BLaER1 treated with 17β-estradiol and CSF1 and Interleukin-3, amounts not matched to agents 10 nM and 100 nM (cell line): ENCODE results near the gene GLA.

Experiments
- H3K27ac ChIP-seq, 11 experiments: shearing (Covaris generic); formaldehyde crosslinking; 2 replicates each; pipeline ENCODE4 v1.8.1; 2022
- H3K27me3 ChIP-seq, 11 experiments: shearing (Covaris generic); formaldehyde crosslinking; 2 replicates each; pipeline ENCODE4 v1.8.1; 2022
- H3K36me3 ChIP-seq, 11 experiments: shearing (Covaris generic); formaldehyde crosslinking; 2 replicates each; pipeline ENCODE4 v1.8.1; 2022
- H3K4me1 ChIP-seq, 10 experiments: shearing (Covaris generic); formaldehyde crosslinking; 2 replicates each; pipeline ENCODE4 v1.8.1; 2022
- H3K4me2 ChIP-seq, 11 experiments: shearing (Covaris generic); formaldehyde crosslinking; 2 replicates each; pipeline ENCODE4 v1.8.1; 2022
- H3K4me3 ChIP-seq, 10 experiments: shearing (Covaris generic); formaldehyde crosslinking; 2 replicates each; pipeline ENCODE4 v1.8.1; 2022
- H3K9ac ChIP-seq, 11 experiments: shearing (Covaris generic); formaldehyde crosslinking; 2 replicates each; pipeline ENCODE4 v1.8.1; 2022
- H3K9me3 ChIP-seq, 11 experiments: shearing (Covaris generic); formaldehyde crosslinking; replicated peaks in 1 of 11; 2 replicates each; pipeline ENCODE4 v1.8.1; 2022
- H4K20me1 ChIP-seq, 11 experiments: shearing (Covaris generic); formaldehyde crosslinking; 2 replicates each; pipeline ENCODE4 v1.8.1; 2022
- Cebpa-rat ChIP-seq, 11 experiments: shearing (Covaris generic); IDR thresholded peaks; 2 replicates each; pipeline ENCODE4 v1.8.1; 2022

GLA gene

DNA sequence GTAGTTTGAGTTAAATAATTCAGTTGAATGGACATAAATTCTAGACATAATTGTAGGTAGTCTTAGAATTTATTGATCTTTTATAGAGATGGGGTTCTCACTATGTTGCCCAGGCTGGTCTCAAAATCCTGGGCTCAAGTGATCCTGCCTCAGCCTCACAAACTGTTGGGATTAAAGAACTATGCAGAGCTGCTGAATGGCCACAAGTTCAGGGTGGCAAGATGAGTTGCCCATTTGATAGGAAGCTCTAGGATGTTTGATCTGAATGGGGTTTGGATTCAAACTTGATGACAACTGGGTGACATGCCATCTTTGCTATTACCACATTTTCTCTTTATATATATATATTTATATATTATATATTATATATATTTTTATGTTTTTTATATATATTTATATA lies 13.4 kb downstream of the GLA start:
- H3K4me2 ChIP-seq, result peak overlapping the region; percentile 56 to 84 (median 77); a peak in 16 of 22 replicates
- peak overlapping the region in 4 of 11 experiments; percentile 4 to 90 (median 23); a peak in 5 of 22 replicates for H3K9ac ChIP-seq
- peaks cover 0 to 7% (median 0%) of the 10 kb centered on the region in 11 experiments; a peak in 3 of 22 replicates for H3K9me3 ChIP-seq
- peaks cover 0 to 26% (median 4%) of the 10 kb centered on the region in 11 experiments; a peak in 7 of 22 replicates for H4K20me1 ChIP-seq
- H3K27ac ChIP-seq, result peak overlapping the region in 8 of 11 experiments; percentile 37 to 95 (median 90); a peak in 7 of 22 replicates
- no peak for TF ChIP-seq Cebpa-rat (IDR thresholded peaks at IDR 0.05)
- peaks cover 26 to 41% (median 34%) of the 10 kb centered on the region in 10 experiments for H3K4me1 ChIP-seq
- peaks cover 24 to 66% (median 49%) of the 10 kb centered on the region in 11 experiments for H3K36me3 ChIP-seq
- peak overlapping the region in 1 of 10 experiments; percentile 68; a peak in 2 of 20 replicates for H3K4me3 ChIP-seq
- H3K27me3 ChIP-seq, result no peaks in the 10 kb centered on the region

DNA sequence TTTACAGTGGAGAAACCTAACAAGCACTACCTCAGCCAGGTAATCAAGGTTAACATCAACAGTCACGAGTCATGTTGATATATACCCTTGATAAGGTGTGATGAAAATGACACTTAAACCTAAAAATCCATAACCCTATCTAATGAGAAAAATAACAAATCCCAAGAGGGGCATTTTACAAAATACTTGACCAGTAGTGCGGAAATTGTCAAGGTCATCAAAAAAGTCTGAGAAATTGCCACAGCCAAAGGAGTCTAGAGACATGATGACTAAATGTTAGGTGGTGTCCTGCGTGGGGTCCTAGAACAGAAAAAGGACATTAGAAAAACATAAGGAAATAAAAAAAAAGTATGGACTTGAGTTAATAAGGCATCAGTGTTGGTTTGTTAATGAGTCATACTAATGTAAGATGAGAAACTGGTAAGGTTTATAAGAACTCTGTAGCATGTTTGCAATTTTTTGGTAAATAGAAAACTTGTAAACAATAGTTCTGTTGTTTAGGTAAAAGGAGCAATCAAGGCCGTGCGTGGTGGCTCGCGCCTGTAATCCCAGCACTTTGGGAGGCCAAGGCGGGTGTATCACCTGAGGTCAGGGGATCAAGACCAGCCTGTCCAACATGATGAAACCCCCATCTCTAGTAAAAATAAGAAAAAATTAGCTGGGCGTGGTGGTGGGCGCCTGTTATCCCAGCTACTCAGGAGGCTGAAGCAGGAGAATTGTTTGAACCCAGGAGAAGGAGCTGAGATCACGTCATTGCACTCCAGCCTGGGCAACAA lies 14.0 kb downstream of the GLA start:
- peaks cover 21 to 63% (median 45%) of the 10 kb centered on the region in 11 experiments for H3K36me3 ChIP-seq
- peaks cover 26 to 41% (median 34%) of the 10 kb centered on the region in 10 experiments for H3K4me1 ChIP-seq
- H3K9me3 ChIP-seq, result peaks cover 0 to 7% (median 0%) of the 10 kb centered on the region in 11 experiments; a peak in 3 of 22 replicates
- H3K9ac ChIP-seq, result peak overlapping the region in 8 of 11 experiments; percentile 4 to 94 (median 56); a peak in 12 of 22 replicates
- peak overlapping the region; percentile 56 to 84 (median 77); a peak in 21 of 22 replicates for H3K4me2 ChIP-seq
- H3K27ac ChIP-seq, result peak overlapping the region in 9 of 11 experiments; percentile 50 to 95 (median 92); a peak in 12 of 22 replicates
- no peaks in the 10 kb centered on the region for H3K27me3 ChIP-seq
- peaks cover 0 to 26% (median 4%) of the 10 kb centered on the region in 11 experiments; a peak in 7 of 22 replicates for H4K20me1 ChIP-seq
- peak overlapping the region in 7 of 10 experiments; percentile 30 to 73 (median 68); a peak in 8 of 20 replicates for H3K4me3 ChIP-seq
- TF ChIP-seq Cebpa-rat (IDR thresholded peaks at IDR 0.05), result no peak

DNA sequence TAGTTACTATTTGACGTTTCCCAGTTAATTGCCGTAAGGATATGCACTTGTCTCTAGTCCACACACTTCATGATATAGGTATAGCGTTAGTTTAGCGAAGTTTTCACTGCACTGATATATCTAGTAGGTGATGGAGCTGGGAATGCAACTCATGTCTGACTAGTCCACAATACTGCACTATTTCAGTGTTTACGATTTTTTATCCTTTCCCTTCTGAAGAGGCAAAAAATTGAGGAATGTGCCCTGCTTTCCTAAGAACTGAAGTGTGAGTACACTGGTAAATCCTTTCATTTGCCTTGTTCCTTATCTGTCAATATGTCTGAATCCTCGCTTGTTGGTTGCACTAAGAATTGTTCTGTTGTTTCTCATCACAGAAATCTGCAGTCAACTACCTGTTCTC lies 15.9 kb downstream of the GLA start:
- Histone ChIP-seq H3K4me2 (peak overlapping the region; percentile 56 to 84 (median 77)), H3K27ac (peak overlapping the region; percentile 63 to 95 (median 91); a peak in 21 of 22 replicates), H3K36me3 (peaks cover 17 to 44% (median 34%) of the 10 kb centered on the region in 11 experiments; a peak in 21 of 22 replicates), H3K9ac (peak overlapping the region; percentile 78 to 95 (median 90)), H3K27me3 (no peaks in the 10 kb centered on the region), H4K20me1 (peaks cover 0 to 25% (median 4%) of the 10 kb centered on the region in 11 experiments; a peak in 7 of 22 replicates), H3K9me3 (peaks cover 0 to 7% (median 0%) of the 10 kb centered on the region in 11 experiments; a peak in 3 of 22 replicates), H3K4me3 (peak overlapping the region; percentile 56 to 73 (median 68)), H3K4me1 (peaks cover 29 to 48% (median 38%) of the 10 kb centered on the region in 10 experiments)
- TF ChIP-seq Cebpa-rat (IDR thresholded peaks at IDR 0.05), result no peak

DNA sequence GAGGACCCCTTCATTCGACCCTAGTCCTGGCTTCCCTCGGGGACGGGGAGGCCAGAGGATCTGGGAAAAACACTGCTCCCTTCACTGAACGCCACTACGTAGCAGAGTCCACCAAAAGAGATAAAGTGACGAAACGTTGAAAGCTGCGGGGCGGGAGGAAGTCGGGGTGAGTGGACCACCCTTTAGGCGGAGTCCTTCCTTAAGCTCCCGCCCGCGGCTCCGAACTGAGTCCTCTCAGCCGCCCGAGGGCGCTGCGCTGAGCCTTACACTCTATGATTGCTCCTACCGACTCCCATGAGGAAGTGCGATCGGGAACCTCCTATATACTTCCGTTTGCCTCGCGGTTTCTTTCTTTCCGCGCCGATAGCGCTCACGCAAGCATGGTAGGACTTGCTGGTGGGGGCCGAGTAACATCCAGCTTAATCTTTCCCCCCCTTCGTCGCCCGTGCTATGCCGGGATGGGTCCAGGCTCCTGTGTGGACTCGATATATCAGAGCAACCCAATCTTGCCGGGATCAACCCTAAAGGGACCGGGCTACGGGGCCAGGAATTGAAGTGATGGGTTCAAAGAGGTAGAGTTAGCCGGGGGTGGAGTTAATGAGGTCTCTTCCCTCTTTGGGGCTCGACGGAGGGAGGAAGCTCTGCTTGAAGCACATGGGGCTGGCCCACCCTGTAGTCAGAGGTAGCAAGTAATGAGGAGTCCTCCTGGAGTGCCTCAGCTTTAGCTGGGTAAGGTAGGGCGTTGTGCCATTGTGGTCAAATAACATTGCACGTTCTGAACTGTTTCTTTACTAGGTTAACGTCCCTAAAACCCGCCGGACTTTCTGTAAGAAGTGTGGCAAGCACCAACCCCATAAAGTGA lies 16.8 kb downstream of the GLA start, which contains the start of gene RPL36A:
RPL36A (plus strand) TSS at position 348 of the 862 bp plus-strand sequence; CDS start at position 381, 33 bp downstream.
- H4K20me1 ChIP-seq, result peaks cover 0 to 20% (median 0%) of the 10 kb centered on the region in 11 experiments; a peak in 5 of 22 replicates
- peaks cover 9 to 35% (median 26%) of the 10 kb centered on the region in 11 experiments; a peak in 20 of 22 replicates for H3K36me3 ChIP-seq
- peak within 1 kb of the TSS; percentile 56 to 73 (median 68) for H3K4me3 ChIP-seq
- peaks cover 36 to 54% (median 45%) of the 10 kb centered on the region in 10 experiments for H3K4me1 ChIP-seq
- no peak for TF ChIP-seq Cebpa-rat (IDR thresholded peaks at IDR 0.05)
- H3K27me3 ChIP-seq, result no peaks in the 10 kb centered on the region
- peak within 1 kb of the TSS; percentile 78 to 95 (median 90) for H3K9ac ChIP-seq
- H3K9me3 ChIP-seq, result peaks cover 0 to 7% (median 0%) of the 10 kb centered on the region in 11 experiments; a peak in 3 of 22 replicates
- H3K4me2 ChIP-seq, result peak within 1 kb of the TSS; percentile 69 to 84 (median 77)
- peak within 1 kb of the TSS; percentile 63 to 95 (median 91); a peak in 21 of 22 replicates for H3K27ac ChIP-seq

DNA sequence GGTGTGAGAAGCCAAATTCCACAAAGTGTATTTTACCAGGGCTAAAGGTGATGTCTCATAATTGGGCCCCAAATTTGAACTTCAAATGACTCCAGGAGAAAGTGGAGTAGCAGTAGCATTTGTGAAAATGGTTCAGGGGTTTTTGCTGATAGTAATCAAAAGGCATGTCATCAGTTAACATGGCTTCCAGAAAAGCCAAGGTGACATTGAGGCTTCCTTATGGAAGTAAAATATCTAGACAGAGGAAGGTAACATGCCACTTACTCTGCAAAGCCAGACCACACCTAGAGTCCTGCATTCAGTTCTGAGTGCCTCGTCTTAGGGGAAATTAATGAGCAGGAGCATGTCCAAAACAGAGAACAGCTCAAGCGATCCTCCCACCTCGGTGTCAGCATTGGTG lies 19.1 kb downstream of the GLA start:
- H3K27me3 ChIP-seq, result no peaks in the 10 kb centered on the region
- H3K9me3 ChIP-seq, result peaks cover 0 to 7% (median 0%) of the 10 kb centered on the region in 11 experiments; a peak in 3 of 22 replicates
- H4K20me1 ChIP-seq, result peaks cover 0 to 1% (median 0%) of the 10 kb centered on the region in 11 experiments; a peak in 1 of 22 replicates
- no peak for TF ChIP-seq Cebpa-rat (IDR thresholded peaks at IDR 0.05)
- H3K4me1 ChIP-seq, result peaks cover 44 to 61% (median 54%) of the 10 kb centered on the region in 10 experiments
- H3K27ac ChIP-seq, result no peak overlapping the region
- H3K9ac ChIP-seq, result no peak overlapping the region
- peaks cover 6 to 23% (median 19%) of the 10 kb centered on the region in 11 experiments; a peak in 18 of 22 replicates for H3K36me3 ChIP-seq
- no peak overlapping the region for H3K4me3 ChIP-seq
- no peak overlapping the region for H3K4me2 ChIP-seq

DNA sequence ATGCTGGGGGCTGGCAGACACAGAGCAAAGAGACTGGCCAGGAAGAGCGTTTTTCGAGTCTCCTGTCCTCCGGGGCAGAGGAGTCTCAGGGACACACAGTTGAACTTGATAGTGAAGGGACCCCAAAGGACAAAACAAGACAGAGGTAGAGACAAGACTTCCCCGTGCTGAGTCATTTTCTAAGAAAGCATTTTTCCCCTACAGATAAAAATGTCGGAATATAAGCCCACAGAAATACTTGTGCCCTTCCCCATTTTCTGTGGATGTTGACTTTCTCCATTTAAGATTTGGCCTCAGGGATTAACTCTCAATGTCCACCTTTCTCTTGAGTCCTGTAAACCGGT lies 21.2 kb downstream of the GLA start:
- Histone ChIP-seq H3K27ac (peak overlapping the region; percentile 54 to 89 (median 81); a peak in 21 of 22 replicates), H3K27me3 (no peaks in the 10 kb centered on the region), H3K4me1 (peaks cover 49 to 61% (median 54%) of the 10 kb centered on the region in 10 experiments), H4K20me1 (peaks cover 0 to 10% (median 0%) of the 10 kb centered on the region in 11 experiments; a peak in 3 of 22 replicates), H3K36me3 (peaks cover 0 to 17% (median under 1%) of the 10 kb centered on the region in 11 experiments; a peak in 8 of 22 replicates), H3K9ac (peak overlapping the region; percentile 66 to 87 (median 83); a peak in 21 of 22 replicates), H3K4me3 (peak overlapping the region; percentile 52 to 74 (median 66); a peak in 19 of 20 replicates), H3K4me2 (peak overlapping the region; percentile 75 to 92 (median 89)), H3K9me3 (peaks cover 0 to 7% (median 0%) of the 10 kb centered on the region in 11 experiments; a peak in 3 of 22 replicates)
- TF ChIP-seq Cebpa-rat (IDR thresholded peaks at IDR 0.05), result no peak

DNA sequence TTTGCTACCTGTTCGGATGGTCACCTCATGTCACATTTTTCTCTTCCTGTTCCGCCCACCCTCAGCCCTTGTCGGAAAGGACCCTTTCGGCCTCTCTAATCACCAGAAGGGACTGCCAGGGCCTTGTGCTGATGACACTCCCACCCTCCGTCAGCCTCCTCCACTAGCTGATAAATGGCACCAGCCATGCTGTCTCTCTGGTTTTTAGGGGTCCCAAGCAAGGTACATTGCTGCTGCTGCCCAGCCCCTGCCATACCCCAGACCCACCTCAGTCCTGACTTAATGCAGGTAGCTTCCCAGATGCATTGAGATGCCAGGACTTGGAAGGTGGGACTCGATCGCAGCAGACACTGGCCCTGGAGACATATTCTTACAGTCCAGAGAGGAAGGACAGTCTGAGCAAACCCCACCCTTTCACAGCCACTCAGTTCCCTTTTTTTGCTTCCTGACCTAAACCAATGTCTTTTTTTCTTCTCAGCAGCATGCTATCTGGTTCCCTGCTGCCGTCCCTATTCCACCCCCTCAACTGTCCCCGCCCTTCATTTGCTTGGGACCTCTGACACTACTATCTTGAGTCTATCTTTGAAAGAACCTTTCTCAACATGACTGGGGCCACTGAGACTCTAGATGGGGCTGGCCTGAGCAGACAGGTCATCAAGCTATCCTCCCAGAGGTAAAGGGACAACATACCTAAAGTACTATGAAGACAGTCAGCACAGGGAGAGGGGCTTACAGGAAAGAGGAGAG lies 21.8 kb downstream of the GLA start, which contains the start of gene BTK:
BTK (minus strand) TSS at position 397 of the 747 bp plus-strand sequence. CDS start 10,907 bp downstream, outside the sequence.
- H3K4me2 ChIP-seq, result peak within 1 kb of the TSS; percentile 75 to 92 (median 89)
- TF ChIP-seq Cebpa-rat (IDR thresholded peaks at IDR 0.05), result no peak
- H3K9ac ChIP-seq, result peak within 1 kb of the TSS; percentile 78 to 87 (median 83)
- H3K9me3 ChIP-seq, result peaks cover 0 to 6% (median 0%) of the 10 kb centered on the region in 11 experiments; a peak in 3 of 22 replicates
- H3K36me3 ChIP-seq, result peaks cover 0 to 19% (median 0%) of the 10 kb centered on the region in 11 experiments; a peak in 6 of 22 replicates
- H3K27me3 ChIP-seq, result no peaks in the 10 kb centered on the region
- peaks cover 49 to 61% (median 54%) of the 10 kb centered on the region in 10 experiments for H3K4me1 ChIP-seq
- peaks cover 0 to 10% (median 0%) of the 10 kb centered on the region in 11 experiments; a peak in 3 of 22 replicates for H4K20me1 ChIP-seq
- peak within 1 kb of the TSS; percentile 60 to 89 (median 81) for H3K27ac ChIP-seq
- peak within 1 kb of the TSS; percentile 52 to 74 (median 66) for H3K4me3 ChIP-seq
